H1 (cell line): ENCODE data around the gene CRIP1. TPM values are rescaled to one million over a fixed set of nuclear protein-coding genes. Genes with fewer than 3 reads are reported as not detected.
A peak's percentile ranks its signal among the peaks of the same experiment; 100 is the strongest.

Experiments used
- CBX8 ChIP-seq: fragments of 300-800, 300-1000 bp; sonication (generic); IDR thresholded peaks from 2 replicates; pipeline ENCODE4 v1.7.1; 2016; ENCODE audit warnings: low read depth, low read length, borderline replicate concordance
- CREB1 ChIP-seq: IDR thresholded peaks from 2 replicates; pipeline ENCODE4 v1.6.1; 2012; ENCODE audit warnings: inconsistent platforms
- EP300 ChIP-seq, 2 experiments: IDR thresholded peaks; 1 replicate in 1 of 2; 2 replicates in 1 of 2; pipeline ENCODE4 v1.6.1; 2011 to 2012; ENCODE audit warnings: low read depth in 2 of 2, low read length in 2 of 2, mild to moderate bottlenecking in 2 of 2, borderline replicate concordance in 1 of 2, inconsistent platforms in 1 of 2, moderate library complexity in 1 of 2
- EZH2 ChIP-seq: fragments of 200-600 bp; sonication (generic); IDR thresholded peaks from 2 replicates; pipeline ENCODE4 v1.7.1; 2012; ENCODE audit warnings: low read depth, mild to moderate bottlenecking, moderate library complexity, low read length, inconsistent platforms; ENCODE audit not compliant: severe bottlenecking
- JUND ChIP-seq: IDR thresholded peaks from 2 replicates; pipeline ENCODE4 v1.6.1; 2011; ENCODE audit warnings: mild to moderate bottlenecking, improper control_type of control experiment, low read length
- MAFK ChIP-seq: IDR thresholded peaks from 2 replicates; pipeline ENCODE4 v1.6.1; 2012; ENCODE audit warnings: low read depth, mild to moderate bottlenecking, improper control_type of control experiment, low read length
- RBBP5 ChIP-seq: IDR thresholded peaks from 2 replicates; pipeline ENCODE4 v1.7.1; 2012; ENCODE audit warnings: low read depth, mild to moderate bottlenecking, inconsistent platforms, low read length, moderate library complexity, borderline replicate concordance
- SIN3A ChIP-seq, 2 experiments: IDR thresholded peaks in 1 of 2; conservative IDR thresholded peaks in 1 of 2; 2 replicates each; pipeline ENCODE4 v1.6.1; 2011 to 2012; ENCODE audit warnings: low read length in 2 of 2, improper control_type of control experiment in 1 of 2, low read depth in 1 of 2, mild to moderate bottlenecking in 1 of 2
- SP1 ChIP-seq: IDR thresholded peaks from 2 replicates; pipeline ENCODE4 v1.6.1; 2011; ENCODE audit warnings: low read depth, low read length
- TAF7 ChIP-seq: optimal IDR thresholded peaks from 2 replicates; pipeline ENCODE3; 2011; ENCODE audit warnings: low read depth, mild to moderate bottlenecking, inconsistent platforms, low read length, moderate library complexity, borderline replicate concordance
- TEAD4 ChIP-seq: IDR thresholded peaks from 2 replicates; pipeline ENCODE4 v1.6.1; 2012; ENCODE audit warnings: low read depth, low read length, inconsistent platforms, mixed read lengths
- ZNF274 ChIP-seq: IDR thresholded peaks from 2 replicates; pipeline ENCODE4 v1.7.0; 2012; ENCODE audit warnings: low read length, borderline replicate concordance; ENCODE audit errors: extremely low read depth
- polyA plus RNA-seq, 7 experiments: library from polyadenylated mRNA; depleted of rRNA in 3 of 7; stranded (reverse) in 5 of 7; unstranded in 2 of 7; fragments of >200 nt in 5 of 7; fragments of 200-250 nt in 2 of 7; gene quantifications; 1 replicate in 5 of 7; 2 replicates in 1 of 7; 4 replicates in 1 of 7; pipeline versions ENCODE4 v1.2.1 to v1.2.3, GENCODE V29; 2011 to 2013; ENCODE audit warnings: missing spikeins in 2 of 7, mixed read lengths in 2 of 7
- total RNA-seq: library from RNA; stranded (reverse); fragmentation: NEBNext Ultra II Directional; extraction: Animal tissue kit (Norgen Biotek cat#: 25700); gene quantifications from 2 replicates; pipeline ENCODE4 v1.2.1, GENCODE V29; 2021

CRIP1 gene
- total and polyA plus RNA-seq, 2 of the 8 experiments (the other 6 are each of a cell fraction or from before 2014, with no cell fraction given) = 1.2 to 2.2 TPM

DNA sequence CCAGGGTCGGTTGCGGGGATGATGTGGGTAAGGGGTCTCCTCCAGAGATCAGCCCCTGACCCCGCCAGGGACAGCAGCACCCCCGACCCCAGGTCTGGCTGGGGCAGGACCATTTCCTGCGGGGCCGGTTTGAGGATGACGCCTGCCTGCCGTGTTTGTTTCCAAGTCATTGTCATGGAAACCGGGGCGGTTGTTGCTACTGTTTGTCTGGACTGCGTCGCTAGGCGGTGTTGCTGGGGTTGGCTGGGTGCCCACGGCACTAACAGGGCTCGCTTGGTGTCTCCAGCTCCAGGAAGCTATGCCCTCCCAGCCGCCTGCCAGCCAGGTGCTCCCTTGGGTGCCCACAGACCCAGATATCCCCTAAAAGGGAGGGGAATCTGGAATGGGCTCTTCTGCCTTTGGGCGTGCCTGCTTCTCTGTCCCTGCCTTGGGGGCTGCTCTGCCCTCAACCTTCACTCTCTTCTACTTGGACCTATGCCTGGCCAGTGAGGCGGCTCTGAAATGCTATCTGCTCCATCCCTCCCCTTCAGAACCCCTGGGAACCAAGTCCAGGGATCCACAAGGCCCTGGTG lies 4.7 kb upstream of the CRIP1 start (continued):
- TF ChIP-seq SP1 = 0 out of 2 replicates have a peak, but pooled peaks have one; percentile 53
- peak; percentile 73 for TF ChIP-seq CREB1
- TF ChIP-seq CBX8 = no peak
- no peak for TF ChIP-seq EZH2
- peak; percentile 67 for TF ChIP-seq JUND
- TF ChIP-seq ZNF274 = no peak
- TF ChIP-seq MAFK = no peak
- 0 out of 4 replicates have a peak, but pooled peaks of 1 of the 2 experiments have one; percentile 55 for TF ChIP-seq SIN3A (conservative IDR thresholded peaks at IDR 0.05 in 1 of 2, IDR thresholded peaks at IDR 0.05 in 1 of 2; ENCODE audit: low read depth in 1 of 2, low read length in 2 of 2)
- no peak for TF ChIP-seq TAF7
- TF ChIP-seq EP300 (IDR thresholded peaks at IDR 0.05; ENCODE audit: borderline replicate concordance in 1 of 2, low read depth in 2 of 2, low read length in 2 of 2) = peak; percentile 83 to 96; a peak in 2 of 3 replicates
- no peak for TF ChIP-seq TEAD4
- TF ChIP-seq RBBP5 = no peak
